HG03196 (cell line): ENCODE results near the gene ARGFX.
"Not testable (repeated sequence)": the region's sequence is repeated elsewhere in the genome, so short reads cannot be mapped to it uniquely, and the experiment has no call there.

ENCODE experiments used
- ATAC-seq: cut with Tn5 transposase; IDR thresholded peaks from one replicate; pipeline ENCODE4 v1.9.1; 2021; ENCODE audit not compliant: unreplicated experiment

The ARGFX gene

GRCh38 chr3:121598564-121598963, 30.8 kb downstream of the ARGFX start:
- no peak for ATAC-seq

- not testable (repeated sequence) for ATAC-seq
Measured at GRCh38 chr3:121599900-121600299, 32.2 kb downstream of the ARGFX start.

- ATAC-seq, result no peak
Measured at GRCh38 chr3:121601212-121601812, 33.6 kb downstream of the ARGFX start.

- ATAC-seq, result no peak
Measured at GRCh38 chr3:121604759-121605158, 37.0 kb downstream of the ARGFX start.

GRCh38 chr3:121606106-121606505, 38.4 kb downstream of the ARGFX start:
- ATAC-seq, result no peak
